SK-N-SH treated with all-trans-retinoic acid at 6 μM for 48 hours (cell line): ENCODE measurements around the gene BAIAP3.

Experiments
- BACH2 ChIP-seq: fragments of 250-450 bp; sonication (Bioruptor Pico); IDR thresholded peaks from 2 replicates; pipeline ENCODE4 v1.9.0; 2021; ENCODE audit warnings: mild to moderate bottlenecking, borderline replicate concordance
- CREB5 ChIP-seq: fragments of 250-450 bp; sonication (Bioruptor Pico); IDR thresholded peaks from 2 replicates; pipeline ENCODE4 v1.5.1; 2020; ENCODE audit warnings: low read depth, mild to moderate bottlenecking, moderate library complexity
- CSRNP3 ChIP-seq: fragments of 250-450 bp; sonication (Bioruptor Pico); IDR thresholded peaks from 2 replicates; pipeline ENCODE4 v1.5.1; 2021; ENCODE audit warnings: mild to moderate bottlenecking, moderate library complexity
- TSHZ2 ChIP-seq: fragments of 250-450 bp; sonication (Bioruptor Pico); IDR thresholded peaks from 2 replicates; pipeline ENCODE4 v1.5.0; 2020; ENCODE audit warnings: mild to moderate bottlenecking, moderate library complexity

- TF ChIP-seq CSRNP3 (CRISPR knock-in tag) (no peak), BACH2 (CRISPR knock-in tag) (no peak), CREB5 (CRISPR knock-in tag) (no peak), TSHZ2 (CRISPR knock-in tag) (no peak)
Observed at GRCh38 chr16:1332618-1333148, 762 bp upstream of the BAIAP3 start.
